Upper lobe of left lung (tissue), 4 donors: ENCODE results near the gene IGSF1.

Experiments used
- CTCF ChIP-seq, 6 experiments: fragments of 450-650 bp in 4 of 6; fragments of 200-600 bp in 2 of 6; sonication (generic) in 2 of 6; IDR thresholded peaks; one replicate each; pipeline ENCODE4 v1.5.1; 2016 to 2019; ENCODE audit warnings: antibody characterized with exemption in 6 of 6
- POLR2A ChIP-seq, 4 donors: fragments of 450-650 bp; IDR thresholded peaks; one replicate each; pipeline ENCODE4 v1.5.1; 2016 to 2017; ENCODE audit warnings: antibody characterized with exemption in 4 of 4, mild to moderate bottlenecking in 2 of 4
- POLR2AphosphoS5 ChIP-seq, 2 donors: sonication (generic); formaldehyde crosslinking; IDR thresholded peaks; one replicate each; pipeline ENCODE4 v1.5.1; 2017; ENCODE audit warnings: antibody characterized with exemption in 2 of 2

GRCh38 chrX:131257367-131257766 lies 31.7 kb downstream of the IGSF1 start:
- TF ChIP-seq POLR2AphosphoS5 (IDR thresholded peaks at IDR 0.05) (no peak), POLR2A (IDR thresholded peaks at IDR 0.05) (no peak), CTCF (IDR thresholded peaks at IDR 0.05) (no peak)
